HG02943 (cell line): Measurements from ENCODE around the gene TTC28.
"Not testable (repeated sequence)": the region's sequence is repeated elsewhere in the genome, so short reads cannot be mapped to it uniquely, and the experiment has no call there.

Experiments used
- ATAC-seq: cut with Tn5 transposase; IDR thresholded peaks from one replicate; pipeline ENCODE4 v1.9.1; 2021; ENCODE audit warnings: mild to moderate bottlenecking, low read depth, moderate library complexity; ENCODE audit not compliant: unreplicated experiment

The TTC28 gene

DNA sequence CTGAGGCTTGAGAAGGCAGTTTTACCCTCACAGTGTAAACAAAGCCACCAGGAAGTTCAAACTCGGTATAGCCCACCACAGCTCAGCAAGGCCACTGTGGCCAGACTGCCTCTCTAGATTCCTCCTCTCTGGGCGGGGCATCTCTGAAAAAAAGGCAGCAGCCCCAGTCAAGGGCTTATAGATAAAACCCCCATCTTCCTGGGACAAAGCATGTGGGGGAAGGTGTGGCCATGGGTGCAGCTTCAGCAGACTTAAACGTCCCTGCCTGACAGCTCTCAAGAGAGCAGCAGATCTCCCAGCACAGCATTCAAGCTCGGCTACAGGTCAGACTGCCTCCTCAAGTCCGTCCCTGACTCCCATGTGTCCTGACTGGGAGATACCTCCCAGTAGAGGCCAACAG lies 69.7 kb downstream of the TTC28 start:
- ATAC-seq: no peak

DNA sequence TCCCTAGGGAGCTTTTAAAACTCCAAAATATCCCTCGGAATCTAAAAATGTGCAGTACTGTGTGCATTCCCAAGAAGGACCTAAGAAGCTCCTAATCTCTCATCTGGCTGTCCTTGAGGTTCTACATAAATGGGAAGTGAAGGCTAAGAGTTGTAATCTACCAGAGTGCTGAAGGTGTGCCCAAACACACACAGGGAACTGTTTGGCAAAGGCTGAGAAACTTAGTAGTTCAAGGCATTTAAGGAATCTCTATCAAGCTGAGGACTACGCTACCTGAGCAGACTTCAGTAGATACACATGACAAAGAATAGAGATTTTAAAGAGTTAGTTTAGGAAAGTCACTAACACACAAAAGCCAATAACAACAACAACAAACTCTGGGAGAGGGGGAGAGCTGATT lies 71.1 kb downstream of the TTC28 start:
- no peak for ATAC-seq

DNA sequence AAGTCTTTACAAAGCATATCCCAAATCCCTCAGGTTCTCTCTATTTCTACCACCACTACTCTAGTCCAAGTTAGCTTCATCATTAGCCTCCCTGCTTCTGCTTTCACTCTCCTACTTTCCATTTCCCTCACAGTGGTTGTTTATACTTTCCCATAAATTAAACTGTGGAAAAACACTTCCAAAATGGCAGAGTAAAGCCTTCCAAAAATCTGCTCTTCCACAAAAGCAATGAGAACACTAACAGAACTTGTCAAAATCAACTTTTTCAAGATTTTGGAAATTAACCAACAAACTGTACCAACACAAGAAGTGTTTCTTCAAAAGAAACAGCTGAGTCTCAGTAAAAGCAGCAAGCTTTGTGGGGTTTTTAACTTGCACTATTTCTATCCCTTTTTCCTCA lies 71.8 kb downstream of the TTC28 start:
- ATAC-seq: no peak

DNA sequence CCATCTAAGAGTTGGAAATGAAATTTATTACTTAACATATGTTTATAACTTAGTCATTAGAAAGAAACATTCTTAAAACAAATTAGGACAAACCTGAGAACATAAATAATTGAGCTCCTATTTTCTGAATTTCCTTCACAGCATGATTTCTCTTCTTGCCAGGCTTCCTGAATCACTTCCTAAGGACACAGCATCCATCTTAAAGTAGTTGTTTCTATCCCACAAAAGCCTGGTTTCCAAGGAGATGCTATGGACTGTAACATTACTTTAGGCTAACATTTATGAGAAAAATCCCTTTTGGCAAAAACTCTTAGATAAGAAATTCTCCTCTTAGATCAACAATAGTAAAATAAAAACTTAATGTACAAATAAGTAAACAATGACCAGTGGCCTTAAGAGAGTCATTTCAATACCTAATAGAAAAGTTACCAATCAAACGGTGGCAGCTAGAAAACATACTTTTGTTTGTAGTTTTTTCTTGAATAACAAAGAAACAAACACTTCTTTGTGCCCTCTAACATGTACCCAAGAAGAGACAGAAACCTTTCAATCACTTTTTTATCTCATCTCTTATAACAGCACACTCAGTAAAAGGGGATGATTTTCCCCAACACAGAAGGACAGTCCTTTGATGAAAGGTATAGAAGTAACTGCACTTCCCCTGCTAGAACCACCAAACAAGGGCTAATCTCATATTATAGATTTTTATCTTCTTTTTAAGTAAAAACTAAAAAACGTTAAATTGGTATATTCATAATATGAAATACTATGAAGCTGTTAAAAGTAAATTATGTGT lies 74.5 kb downstream of the TTC28 start:
- no peak for ATAC-seq

DNA sequence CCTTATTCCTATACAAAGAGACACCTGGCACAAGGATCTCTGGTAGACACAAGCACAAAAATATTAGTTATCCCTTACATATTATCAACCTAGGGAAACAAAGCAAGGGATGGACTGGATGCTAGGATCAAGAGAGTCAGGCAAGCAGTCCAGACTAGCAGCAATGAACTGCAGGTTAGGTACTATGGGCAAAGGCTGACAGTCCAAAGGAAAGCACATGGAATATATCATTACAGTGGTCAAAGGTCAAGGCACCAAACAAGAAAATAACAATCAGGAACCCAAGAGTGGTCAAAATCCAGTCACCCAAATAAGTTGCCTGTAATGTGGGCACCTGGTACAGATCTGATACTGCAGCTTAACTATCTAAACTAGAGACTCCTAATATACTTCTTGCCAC lies 77.7 kb downstream of the TTC28 start:
- ATAC-seq: no peak

DNA sequence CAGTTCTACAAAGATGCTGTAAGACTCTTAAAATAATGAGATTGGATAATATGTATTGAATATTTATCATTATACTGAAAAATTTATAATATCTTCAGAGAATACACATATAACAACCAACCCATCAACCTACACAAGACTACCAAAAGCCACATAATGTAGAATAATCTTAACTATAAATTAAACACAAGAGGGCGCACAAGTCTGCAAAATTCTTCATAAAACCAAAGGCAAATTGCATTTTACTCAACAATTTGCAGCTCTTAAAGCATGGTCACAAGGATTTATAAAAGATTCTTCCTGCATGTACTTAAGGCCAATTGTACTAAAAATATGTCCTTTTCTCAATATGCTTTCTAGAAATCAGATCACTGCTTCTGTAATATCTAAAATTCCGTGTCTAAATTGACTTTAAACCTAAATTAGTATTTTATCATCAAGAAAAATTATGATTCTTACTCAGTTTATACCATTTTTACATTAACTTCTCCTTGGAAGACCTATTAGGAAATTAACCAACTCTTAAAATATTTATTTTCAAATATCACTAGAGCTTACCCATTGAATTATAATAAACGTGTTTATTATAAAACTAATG lies 79.0 kb downstream of the TTC28 start:
- no peak for ATAC-seq

DNA sequence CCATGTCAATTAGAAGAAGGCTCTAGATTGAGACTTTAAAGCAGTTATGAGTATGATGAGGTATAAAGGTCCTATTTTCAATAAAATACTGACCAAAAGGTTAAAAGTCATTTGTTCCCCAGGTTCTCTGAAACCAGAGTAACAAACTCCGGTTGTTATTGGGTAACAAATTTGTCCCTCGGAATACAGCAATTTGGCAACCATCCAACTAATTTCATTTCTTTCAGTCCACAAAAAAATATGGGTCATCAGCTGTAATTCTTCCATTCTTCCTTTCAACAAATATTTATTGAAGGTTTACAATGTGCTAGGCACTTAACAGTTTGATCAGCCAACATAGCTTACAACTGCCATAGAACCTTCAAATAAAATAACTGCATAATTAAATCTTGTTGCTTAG lies 79.9 kb downstream of the TTC28 start:
- ATAC-seq: no peak

DNA sequence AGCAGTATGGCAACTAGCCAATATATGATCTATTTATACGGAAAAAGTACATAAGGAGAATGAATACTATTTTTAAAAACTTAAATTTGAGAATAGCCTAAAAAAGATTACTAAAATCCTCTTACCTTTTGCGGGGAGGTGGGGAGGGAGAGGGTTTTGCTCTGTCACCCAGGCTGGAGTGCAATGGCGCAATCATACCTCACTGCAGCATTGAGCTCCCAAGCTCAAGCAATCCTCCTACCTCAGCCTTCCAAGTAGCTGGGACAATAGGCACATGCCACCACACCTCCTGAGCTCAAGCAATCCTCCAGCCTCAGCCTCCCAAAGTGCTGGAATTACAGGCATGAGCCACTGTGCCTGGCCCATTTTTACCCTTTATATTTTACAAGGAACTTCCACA lies 82.0 kb downstream of the TTC28 start:
- no peak for ATAC-seq

DNA sequence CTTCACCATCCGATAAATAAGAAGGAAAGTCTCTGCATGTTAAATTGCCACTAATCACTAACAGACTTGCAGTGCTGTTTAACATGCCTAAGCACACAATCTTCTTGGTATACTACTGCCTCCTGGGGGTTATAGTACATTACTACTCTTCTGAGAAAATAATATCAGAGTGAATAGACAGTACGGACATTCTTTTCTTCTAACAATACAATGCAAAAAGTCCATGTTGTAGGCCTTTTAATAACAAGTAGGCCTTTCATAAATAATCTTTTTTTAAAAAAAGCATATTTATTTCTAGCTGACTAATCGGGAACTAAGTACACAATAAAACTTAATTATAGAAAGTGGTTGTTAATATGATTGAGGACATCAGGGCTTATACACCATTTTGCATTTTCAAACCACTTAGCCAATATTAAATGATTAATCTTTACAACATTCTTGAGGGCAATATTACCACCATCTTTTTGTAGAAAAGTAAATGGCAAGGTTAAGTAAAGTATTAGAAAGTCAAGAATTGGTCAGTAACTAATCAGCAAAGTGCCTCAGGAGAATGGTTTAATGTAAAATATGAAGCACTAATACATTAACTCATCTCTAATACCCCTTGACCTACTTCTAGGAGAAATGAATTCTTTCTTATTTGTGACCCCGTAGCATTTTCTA lies 84.7 kb downstream of the TTC28 start:
- no peak for ATAC-seq

DNA sequence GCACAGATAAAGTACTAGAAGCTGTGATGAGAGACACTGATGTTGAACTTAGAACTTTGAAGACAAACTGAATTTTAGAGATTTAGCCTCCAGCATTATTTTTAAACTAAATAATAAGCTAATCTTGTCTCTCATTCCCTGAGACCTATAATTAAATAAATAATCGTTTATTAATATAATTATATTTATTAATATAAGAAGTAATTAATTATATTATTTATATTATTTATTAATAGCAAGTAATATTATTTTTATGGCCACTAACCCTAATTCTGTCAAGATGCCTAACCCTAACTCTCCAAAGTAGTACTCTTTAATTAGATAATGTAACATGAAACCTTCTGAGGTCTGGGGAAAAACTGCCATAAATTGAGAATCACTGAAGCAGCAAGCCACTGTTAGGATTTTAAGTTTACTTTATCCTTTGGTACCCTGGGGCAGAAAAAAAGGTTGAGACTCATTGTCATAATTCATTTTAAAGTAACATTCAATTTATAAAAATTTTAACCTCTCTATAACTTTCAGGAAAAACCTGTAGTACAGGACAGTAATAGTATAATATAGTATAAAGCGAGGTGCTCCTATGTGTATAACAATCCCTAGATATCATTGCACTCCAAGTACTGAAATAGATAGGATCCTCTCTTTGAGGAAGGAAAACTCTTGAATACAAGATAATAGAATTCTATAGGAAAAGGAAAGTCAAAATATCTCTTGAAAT lies 85.4 kb downstream of the TTC28 start:
- no peak for ATAC-seq

DNA sequence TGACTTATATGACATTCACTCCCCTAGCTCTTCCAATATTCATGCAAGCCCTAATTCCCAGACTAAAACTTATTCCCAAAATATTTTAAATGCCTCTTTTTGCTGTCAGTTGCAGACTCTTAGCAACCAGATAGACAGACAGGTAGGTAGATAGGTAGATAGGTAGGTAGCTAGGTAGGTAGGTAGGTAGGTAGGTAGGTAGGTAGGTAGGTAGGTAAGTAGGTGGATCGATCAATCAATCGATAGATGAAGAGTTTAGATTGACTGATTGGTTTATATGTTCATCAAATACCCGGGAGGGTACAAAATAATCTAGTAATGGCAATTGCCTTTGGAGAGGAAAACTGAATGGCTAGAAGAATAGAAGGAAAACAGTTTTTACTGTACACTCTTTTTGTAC lies 86.3 kb downstream of the TTC28 start:
- ATAC-seq: no peak

DNA sequence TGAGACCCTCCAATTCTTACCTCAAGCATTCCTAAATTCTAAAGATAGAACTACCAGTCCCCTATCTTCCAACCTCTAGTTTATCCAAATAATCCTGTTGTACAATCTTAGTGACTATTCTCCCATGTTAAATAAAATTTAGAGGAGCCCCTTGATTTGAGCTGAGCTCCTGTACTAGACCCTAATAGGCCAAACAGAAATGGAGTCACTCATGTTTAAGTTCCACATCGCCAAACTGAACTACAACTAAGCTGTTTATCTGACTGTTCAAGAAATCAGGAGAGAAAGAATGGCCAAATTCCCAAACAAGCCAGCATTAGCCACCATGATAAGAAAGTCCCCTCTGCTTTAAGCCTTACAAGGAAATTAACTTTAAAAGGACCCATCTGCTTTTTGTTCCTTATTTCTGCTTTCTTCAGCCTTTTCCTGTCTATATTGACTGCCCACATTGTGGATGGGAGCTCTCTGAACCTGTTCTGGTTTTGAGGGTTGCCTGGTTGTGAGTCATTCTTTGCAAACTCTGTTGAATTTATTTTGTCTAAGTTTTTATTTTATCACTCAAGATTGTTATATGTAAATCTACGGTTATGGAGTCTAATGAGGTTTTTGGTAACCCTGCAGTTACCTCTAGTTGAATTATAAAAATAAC lies 90.4 kb downstream of the TTC28 start:
- no peak for ATAC-seq

DNA sequence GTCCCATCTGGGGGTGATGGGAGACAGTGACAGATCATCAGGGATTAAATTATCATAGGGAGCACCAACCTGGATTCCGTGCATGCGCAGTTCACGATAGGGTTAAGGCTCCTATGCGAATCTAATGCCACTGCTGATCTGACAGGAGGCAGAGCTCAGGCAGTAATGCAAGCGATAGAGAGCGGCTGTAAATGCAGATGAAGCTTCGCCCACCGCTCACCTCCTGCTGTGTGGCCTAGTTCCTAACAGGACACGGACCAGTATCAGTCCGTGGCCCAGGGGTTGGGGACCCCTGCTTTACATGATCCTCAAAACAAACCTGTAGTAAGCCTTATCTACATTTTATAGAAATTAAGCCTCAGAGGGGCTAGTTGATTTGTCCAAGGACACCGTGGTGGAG lies 94.3 kb downstream of the TTC28 start:
- no peak for ATAC-seq

DNA sequence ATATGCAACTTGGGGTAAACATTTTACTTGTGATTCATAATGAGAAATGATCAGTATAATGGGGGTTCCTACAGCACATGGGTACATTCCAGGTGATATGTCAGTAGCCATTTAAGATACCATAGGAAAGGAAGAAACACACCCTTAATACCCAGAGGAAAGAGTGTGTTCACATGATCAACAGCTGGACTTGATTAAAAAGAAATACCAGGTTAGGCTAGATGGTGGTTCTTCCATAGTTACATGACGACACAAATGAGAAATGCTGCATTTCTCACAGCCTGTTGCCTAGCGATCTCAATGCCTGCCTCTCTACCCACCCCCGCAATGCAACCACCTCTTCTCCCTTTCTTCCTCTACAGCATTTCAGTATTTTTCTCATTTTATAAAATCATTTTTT lies 96.8 kb downstream of the TTC28 start:
- ATAC-seq: no peak

DNA sequence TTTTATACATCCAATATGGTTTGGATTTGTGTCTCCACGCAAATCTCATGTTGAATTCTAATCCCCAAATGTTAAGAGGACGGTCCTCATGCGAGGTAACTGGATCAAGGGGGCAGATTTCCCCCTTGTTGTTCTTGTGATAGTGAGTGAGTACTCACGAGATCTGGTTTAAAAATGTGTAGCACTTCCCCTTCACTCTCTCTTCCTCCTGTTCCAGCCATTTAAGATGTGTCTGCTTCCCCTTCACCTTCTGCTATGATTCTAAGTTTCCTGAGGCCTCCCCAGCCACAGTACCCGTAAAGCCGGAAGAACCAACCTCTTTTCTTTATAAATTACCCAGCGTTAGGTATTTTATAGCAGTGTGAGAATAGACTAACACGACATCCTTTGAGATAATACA lies 98.6 kb downstream of the TTC28 start:
- no peak for ATAC-seq

DNA sequence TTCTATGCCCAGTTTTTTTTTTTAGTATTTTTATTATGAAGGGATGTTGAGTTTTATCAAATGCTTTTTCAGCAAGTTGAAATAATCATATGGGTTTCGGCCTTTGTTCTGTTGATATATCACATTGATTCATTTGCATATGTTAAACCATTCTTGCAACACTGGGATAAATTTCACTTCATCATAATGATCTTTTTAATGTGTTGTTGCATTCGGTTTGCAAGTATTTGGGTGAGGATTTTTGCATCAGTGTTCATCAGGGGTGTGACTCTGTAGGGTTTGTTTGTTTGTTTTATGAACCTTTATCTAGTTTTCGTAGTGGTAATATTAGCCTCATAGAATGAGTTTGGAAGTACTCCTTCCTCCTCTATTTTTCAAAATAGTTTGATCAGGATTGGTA lies 103.5 kb downstream of the TTC28 start:
- ATAC-seq: no peak

DNA sequence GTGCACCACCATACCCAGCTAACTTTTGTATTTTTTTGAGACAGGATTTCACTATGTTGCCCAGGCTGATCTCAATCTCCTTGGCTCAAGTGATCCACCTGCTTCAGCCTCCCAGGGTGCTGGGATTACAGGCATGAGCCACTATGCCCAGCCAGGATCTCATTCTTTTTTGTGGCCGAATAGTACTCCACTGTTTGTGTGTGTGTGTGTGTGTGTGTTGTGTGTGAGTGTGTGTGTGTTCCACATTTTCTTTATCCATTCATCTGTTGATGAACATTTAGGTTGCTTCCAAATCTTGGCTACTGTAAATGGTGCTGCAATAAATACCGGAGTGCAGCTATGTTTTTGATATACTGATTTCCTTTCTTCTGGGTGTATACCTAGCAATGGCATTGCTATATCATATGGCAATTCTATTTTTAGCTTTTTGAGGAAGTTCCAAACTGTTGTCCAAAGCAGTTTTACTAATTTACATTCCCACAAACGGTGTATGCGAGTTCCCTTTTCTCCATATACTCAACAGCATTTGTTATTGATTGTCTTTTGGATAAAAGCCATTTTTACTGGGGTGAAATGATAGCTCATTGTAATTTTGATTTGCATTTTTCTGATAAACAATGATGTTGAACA lies 105.4 kb downstream of the TTC28 start:
- ATAC-seq: no peak

DNA sequence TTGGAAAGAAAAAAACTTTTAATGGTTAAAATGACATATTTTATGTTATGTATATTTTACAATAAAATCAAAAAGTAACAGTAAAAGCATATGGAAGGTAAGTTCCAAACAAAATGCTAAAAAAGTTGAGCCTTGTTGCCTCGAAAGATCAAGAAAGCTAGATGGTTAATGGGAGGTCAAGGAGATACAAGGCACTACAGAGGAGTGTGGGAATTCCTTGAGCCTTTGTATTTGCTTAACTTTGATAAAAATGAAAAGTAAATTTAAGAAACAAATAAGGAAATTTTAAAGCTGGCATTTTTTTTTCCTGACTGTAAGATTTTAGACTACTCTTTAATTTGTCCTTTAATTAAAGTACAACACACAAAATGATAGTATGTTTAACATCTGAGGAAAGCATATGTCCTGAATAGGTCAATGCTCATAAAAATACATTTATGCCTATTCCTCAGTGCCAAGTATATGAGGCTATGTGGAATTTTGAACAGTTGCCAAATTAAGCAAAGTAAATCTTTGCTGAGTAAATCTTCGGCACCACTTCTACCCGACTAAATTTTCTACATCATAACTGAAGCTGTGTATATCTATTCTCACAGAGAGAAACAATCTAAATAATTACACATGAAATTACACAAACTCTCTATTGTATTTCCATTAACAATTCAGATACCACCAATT lies 108.8 kb downstream of the TTC28 start:
- ATAC-seq: no peak

DNA sequence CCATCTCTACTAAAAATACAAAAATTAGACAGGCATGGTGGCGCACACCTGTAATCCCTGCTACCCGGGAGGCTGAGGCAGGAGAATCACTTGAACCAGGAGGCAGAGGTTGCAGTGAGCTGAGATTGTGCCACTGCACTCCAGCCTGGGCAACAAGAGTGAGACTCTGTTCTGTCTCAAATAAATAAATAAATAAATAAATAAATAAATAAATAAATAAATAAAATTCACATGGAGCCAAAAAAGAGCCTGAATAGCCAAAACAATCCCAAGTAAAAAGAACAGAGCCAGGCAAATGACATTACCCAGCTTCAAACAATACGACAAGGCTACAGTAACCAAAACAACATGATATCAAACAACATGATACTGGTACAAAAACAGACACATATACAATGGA lies 110.7 kb downstream of the TTC28 start:
- ATAC-seq: not testable (repeated sequence)

DNA sequence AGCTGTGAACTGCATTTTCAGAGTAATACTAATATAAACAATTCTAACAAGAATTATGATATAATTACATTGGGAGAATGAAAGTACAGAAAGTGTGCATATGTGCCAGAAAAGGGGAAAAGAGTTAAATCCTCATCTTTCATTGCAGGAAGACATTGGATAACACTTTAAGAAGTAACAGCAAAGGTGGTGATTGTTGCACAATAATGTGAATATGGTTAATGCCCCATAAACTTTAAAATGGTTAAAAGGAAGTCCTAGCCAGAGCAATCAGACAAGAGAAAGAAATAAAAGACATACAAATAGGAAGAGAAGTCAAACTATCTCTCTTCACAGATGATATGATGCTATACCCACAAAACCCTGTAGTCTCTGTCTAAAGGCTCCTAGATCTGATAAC lies 111.5 kb downstream of the TTC28 start:
- ATAC-seq: no peak
